Activated naive CD8-positive, alpha-beta T cell treated with anti-CD3 and anti-CD28 coated beads, Interleukin-2, amount 10 ng/mL, durations not matched to agents 7 days and 5 days (primary cell): ENCODE results near the gene ZNF621. TPM values are rescaled to one million over a fixed set of nuclear protein-coding genes. Genes with fewer than 3 reads are reported as not detected.
"Not testable (repeated sequence)": the region's sequence is repeated elsewhere in the genome, so short reads cannot be mapped to it uniquely, and the experiment has no call there.

Source experiments
- ATAC-seq: fragments of 150-1000 bp; cut with Tn5 transposase; one replicate; pipeline ENCODE4 v1.10.0; 2021; ENCODE audit warnings: low read depth, moderate library complexity
- POLR2A ChIA-PET: fragments of 350-600 bp; sonication (Branson Sonifier 250); formaldehyde crosslinking; loops from one replicate; lab custom pipeline; 2021; ENCODE audit warnings: antibody characterized with exemption; lab: Charles Lee
- DNase-seq: peaks from one replicate; pipeline ENCODE4 v3.0.0; 2021
- H3K27ac Mint-ChIP-seq: one replicate; pipeline ENCODE4 v1.8.0; 2022; ENCODE audit warnings: mild to moderate bottlenecking, mixed read lengths
- H3K27me3 Mint-ChIP-seq: one replicate; pipeline ENCODE4 v1.8.0; 2022; ENCODE audit warnings: mild to moderate bottlenecking, moderate library complexity, mixed read lengths
- H3K36me3 Mint-ChIP-seq: one replicate; pipeline ENCODE4 v1.8.0; 2021; ENCODE audit warnings: mild to moderate bottlenecking, mixed read lengths
- H3K4me1 Mint-ChIP-seq: one replicate; pipeline ENCODE4 v1.8.0; 2021; ENCODE audit warnings: mixed read lengths
- H3K4me3 Mint-ChIP-seq: one replicate; pipeline ENCODE4 v1.8.0; 2022; ENCODE audit warnings: mild to moderate bottlenecking, moderate library complexity, mixed read lengths
- H3K9me3 Mint-ChIP-seq: one replicate; pipeline ENCODE4 v1.8.0; 2021; ENCODE audit warnings: mixed read lengths
- total RNA-seq, 2 experiments: library from RNA; stranded (reverse); gene quantifications; one replicate each; pipeline ENCODE4 v1.2.3, GENCODE V29; 2021

The ZNF621 gene
- total RNA-seq, 2 experiments from 2014 or later, result 26.9 to 28.3 TPM

DNA sequence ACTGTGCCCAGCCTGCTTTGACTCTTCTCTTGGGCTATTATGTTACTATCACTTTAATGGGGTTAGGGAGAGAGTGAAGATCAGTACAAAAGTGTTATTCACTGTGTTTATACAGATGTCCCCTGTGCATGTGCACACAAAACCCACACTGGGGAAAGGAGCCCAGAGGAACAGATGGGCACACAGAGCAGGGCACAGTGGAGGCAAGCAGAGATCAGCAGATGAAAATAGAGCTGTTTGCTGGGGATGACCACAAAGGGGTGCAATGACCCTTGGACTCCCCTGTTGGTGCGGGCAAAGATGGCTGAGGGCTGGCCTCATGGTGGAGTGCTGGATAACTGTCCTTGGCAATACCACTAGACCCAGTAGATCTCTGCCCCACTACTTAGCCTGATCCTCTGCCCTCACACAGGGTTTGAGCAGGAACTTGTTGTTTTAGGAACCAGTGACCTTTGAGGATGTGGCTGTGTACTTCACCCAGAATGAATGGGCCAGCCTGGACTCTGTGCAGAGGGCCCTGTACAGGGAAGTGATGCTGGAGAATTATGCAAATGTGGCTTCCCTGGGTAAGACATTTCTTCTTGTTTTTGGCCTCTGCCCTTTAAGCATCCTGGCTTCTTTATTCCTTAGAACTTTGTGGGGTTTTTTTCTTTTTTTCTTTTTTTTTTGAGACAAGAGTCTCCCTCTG, 13.6 kb upstream of the ZNF621 start:
- ATAC-seq, result no peak

DNA sequence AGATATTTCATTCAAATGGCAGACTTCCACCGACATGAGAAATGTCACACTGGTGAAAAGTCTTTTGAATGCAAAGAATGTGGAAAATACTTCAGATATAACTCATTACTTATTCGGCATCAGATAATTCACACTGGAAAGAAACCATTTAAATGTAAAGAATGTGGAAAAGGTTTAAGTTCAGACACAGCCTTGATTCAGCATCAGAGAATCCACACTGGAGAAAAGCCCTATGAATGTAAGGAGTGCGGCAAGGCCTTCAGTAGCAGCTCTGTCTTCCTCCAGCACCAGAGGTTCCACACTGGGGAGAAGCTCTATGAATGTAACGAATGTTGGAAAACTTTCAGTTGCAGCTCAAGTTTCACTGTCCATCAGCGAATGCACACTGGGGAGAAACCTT, 8.6 kb upstream of the ZNF621 start:
- POLR2A ChIA-PET, result no interaction called here
- ATAC-seq (no peak), DNase-seq (no peak)
- no peak overlapping the region for H3K27ac Mint-ChIP-seq
- H3K36me3 Mint-ChIP-seq, result peaks cover 14% of the 10 kb centered on the region
- no peaks in the 10 kb centered on the region for H3K4me1 Mint-ChIP-seq
- H3K4me3 Mint-ChIP-seq, result no peak overlapping the region
- H3K9me3 Mint-ChIP-seq, result no peaks in the 10 kb centered on the region
- H3K27me3 Mint-ChIP-seq, result no peaks in the 10 kb centered on the region

More for the DNA sequence above, 13.6 kb upstream of the ZNF621 start:
- no peaks in the 10 kb centered on the region for H3K9me3 Mint-ChIP-seq
- peaks cover 29% of the 10 kb centered on the region for H3K36me3 Mint-ChIP-seq
- peaks cover 8% of the 10 kb centered on the region for H3K4me1 Mint-ChIP-seq
- no peak overlapping the region for H3K4me3 Mint-ChIP-seq
- no peak overlapping the region for H3K27ac Mint-ChIP-seq
- no peaks in the 10 kb centered on the region for H3K27me3 Mint-ChIP-seq
- POLR2A ChIA-PET, result no interaction called here
- no peak for DNase-seq

GRCh38 chr3:40518067-40518466, 6.7 kb upstream of the ZNF621 start:
- Mint-ChIP-seq H3K9me3 (no peaks in the 10 kb centered on the region), H3K4me1 (peaks cover 3% of the 10 kb centered on the region), H3K27ac (no peak overlapping the region), H3K27me3 (no peaks in the 10 kb centered on the region), H3K36me3 (peaks cover 15% of the 10 kb centered on the region), H3K4me3 (no peak overlapping the region)
- DNase-seq (no peak), ATAC-seq (no peak)
- POLR2A ChIA-PET, result interaction anchor here (0.7 kb wide), 1 partner anchor 65 kb away, joined by 3 read pairs; no protein-coding TSS in a partner anchor

DNA sequence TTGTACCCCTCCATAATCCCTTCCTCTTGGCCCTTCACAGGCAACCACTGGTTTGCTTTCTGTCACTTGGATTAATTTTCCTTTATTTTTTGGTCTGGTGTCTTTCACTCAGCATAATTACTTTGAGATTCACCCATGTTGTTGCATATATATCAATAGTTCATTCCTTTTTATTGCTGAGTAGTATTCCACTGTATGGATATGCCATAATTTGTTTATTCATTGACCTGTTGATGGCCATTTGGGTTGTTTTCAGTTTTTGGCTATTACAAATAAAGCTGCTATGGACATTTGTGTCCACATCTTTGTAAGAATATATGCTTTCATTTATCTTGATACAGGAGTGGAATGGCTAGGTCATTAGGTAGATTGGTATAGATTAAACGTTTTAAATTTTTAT, 5.9 kb upstream of the ZNF621 start:
- POLR2A ChIA-PET, result no interaction called here
- Mint-ChIP-seq H3K4me3 (no peak overlapping the region), H3K4me1 (peaks cover 7% of the 10 kb centered on the region), H3K27ac (no peak overlapping the region), H3K27me3 (no peaks in the 10 kb centered on the region), H3K9me3 (no peaks in the 10 kb centered on the region), H3K36me3 (peaks cover 14% of the 10 kb centered on the region)
- no peak for DNase-seq
- no peak for ATAC-seq

GRCh38 chr3:40521254-40521653, 3.5 kb upstream of the ZNF621 start:
- Mint-ChIP-seq H3K27ac (no peak overlapping the region), H3K27me3 (no peaks in the 10 kb centered on the region), H3K9me3 (no peaks in the 10 kb centered on the region), H3K4me1 (peaks cover 18% of the 10 kb centered on the region), H3K36me3 (peaks cover 7% of the 10 kb centered on the region), H3K4me3 (no peak overlapping the region)
- ATAC-seq (no peak), DNase-seq (no peak)
- POLR2A ChIA-PET, result interaction anchor here (1.0 to 2.0 kb wide), 2 partner anchors 15 to 68 kb away, joined by 3 to 10 read pairs; partner anchors contain the start of gene ZNF620

DNA sequence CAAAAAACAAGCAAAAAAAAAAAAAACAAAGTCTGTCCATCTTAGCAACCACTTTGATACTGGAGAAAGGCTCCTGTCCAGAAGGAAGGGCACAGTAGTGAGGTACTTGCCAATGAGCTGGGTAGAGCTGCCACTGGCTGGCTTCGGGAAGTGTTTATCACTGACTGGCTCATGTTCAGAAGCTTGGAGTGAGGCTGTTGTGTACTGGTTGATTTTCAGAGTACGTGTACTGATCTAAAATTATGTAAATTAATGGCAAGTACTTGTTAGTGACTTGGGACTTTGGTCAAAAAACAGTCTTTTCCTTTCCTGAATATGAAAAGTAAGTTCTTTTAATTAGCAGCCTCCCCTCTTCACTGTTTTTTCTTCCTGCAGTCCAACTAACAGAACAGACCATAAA, 979 bp upstream of the ZNF621 start:
- no peak for ATAC-seq
- Mint-ChIP-seq H3K9me3 (peaks cover 2% of the 10 kb centered on the region), H3K27me3 (no peaks in the 10 kb centered on the region), H3K36me3 (peaks cover 21% of the 10 kb centered on the region), H3K27ac (no peak overlapping the region), H3K4me3 (peak overlapping the region; percentile 92), H3K4me1 (peaks cover 30% of the 10 kb centered on the region)
- POLR2A ChIA-PET, result interaction anchor here (0.6 to 3.9 kb wide), 11 partner anchors 9 to 1427 kb away, joined by 3 to 25 read pairs (median 7); partner anchors contain the start of genes CTNNB1, EIF1B, RPL14 and ZNF619
- DNase-seq, result no peak

DNA sequence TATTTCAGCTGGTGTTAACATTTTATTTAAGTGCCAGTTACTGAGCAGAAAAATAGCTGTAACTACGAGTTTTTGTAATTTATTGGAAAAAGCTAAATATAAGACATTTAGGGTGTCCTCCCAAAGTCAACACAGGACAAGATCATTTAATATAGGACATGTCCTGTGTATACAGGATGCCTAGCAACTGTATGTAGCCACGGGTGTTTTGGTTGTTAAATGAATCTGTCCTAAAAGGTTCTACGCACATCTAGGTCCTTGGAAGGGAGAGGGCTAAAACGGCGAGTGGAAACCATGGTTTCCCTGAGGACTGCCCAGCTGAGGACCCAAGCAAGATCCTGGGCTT, 565 bp upstream of the ZNF621 start:
- H3K4me3 Mint-ChIP-seq, result peak overlapping the region; percentile 92
- peak overlapping the region; percentile 79 for H3K27ac Mint-ChIP-seq
- POLR2A ChIA-PET, result interaction anchor here (0.6 to 3.9 kb wide), 10 partner anchors 18 to 1427 kb away, joined by 3 to 25 read pairs (median 8); partner anchors contain the start of genes CTNNB1, EIF1B, RPL14 and ZNF619
- no peaks in the 10 kb centered on the region for H3K27me3 Mint-ChIP-seq
- ATAC-seq, result peak; percentile 23
- H3K4me1 Mint-ChIP-seq, result peaks cover 32% of the 10 kb centered on the region
- no peak for DNase-seq
- H3K36me3 Mint-ChIP-seq, result peaks cover 24% of the 10 kb centered on the region
- H3K9me3 Mint-ChIP-seq, result peaks cover 2% of the 10 kb centered on the region

- Mint-ChIP-seq H3K36me3 (peaks cover 61% of the 10 kb centered on the region), H3K4me3 (no peak overlapping the region)
- no peak for ATAC-seq
Observed at GRCh38 chr3:40528426-40528825, 3.7 kb downstream of the ZNF621 start.

GRCh38 chr3:40532252-40532651, 7.5 kb downstream of the ZNF621 start:
- Mint-ChIP-seq H3K9me3 (peaks cover 24% of the 10 kb centered on the region), H3K27me3 (no peaks in the 10 kb centered on the region), H3K4me1 (peaks cover 11% of the 10 kb centered on the region), H3K27ac (no peak overlapping the region), H3K4me3 (no peak overlapping the region), H3K36me3 (peaks cover 87% of the 10 kb centered on the region)
- no peak for DNase-seq
- POLR2A ChIA-PET, result interaction anchor here (1.2 kb wide), 1 partner anchor 9 kb away, joined by 3 read pairs; no protein-coding TSS in a partner anchor
- ATAC-seq, result no peak

More at GRCh38 chr3:40528426-40528825, 3.7 kb downstream of the ZNF621 start:
- H3K27ac Mint-ChIP-seq, result no peak overlapping the region
- no peaks in the 10 kb centered on the region for H3K27me3 Mint-ChIP-seq
- DNase-seq, result no peak
- POLR2A ChIA-PET, result no interaction called here
- peaks cover 28% of the 10 kb centered on the region for H3K4me1 Mint-ChIP-seq
- peaks cover 11% of the 10 kb centered on the region for H3K9me3 Mint-ChIP-seq

DNA sequence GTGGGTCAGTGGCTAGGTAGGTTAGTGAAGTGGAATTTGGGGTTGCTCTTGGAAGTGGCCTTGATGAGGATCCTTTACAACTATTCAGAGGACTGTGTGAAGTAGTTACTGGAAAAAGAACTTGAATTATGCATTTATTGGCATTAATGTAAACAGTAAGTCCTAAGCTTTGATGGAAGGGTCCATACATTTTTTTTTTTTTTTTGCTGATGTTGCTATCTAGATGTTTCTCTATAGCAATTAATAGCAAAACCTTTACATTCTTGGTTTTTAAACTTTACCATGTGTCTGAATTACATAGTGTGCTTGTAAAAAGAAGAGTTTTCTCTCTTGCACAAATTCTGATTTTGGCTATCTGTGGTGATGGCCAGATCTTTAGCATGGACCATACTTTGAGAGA, 9.5 kb downstream of the ZNF621 start:
- POLR2A ChIA-PET, result no interaction called here

GRCh38 chr3:40546816-40547215, 22.1 kb downstream of the ZNF621 start:
- no peaks in the 10 kb centered on the region for H3K27me3 Mint-ChIP-seq
- H3K9me3 Mint-ChIP-seq, result peaks cover 10% of the 10 kb centered on the region
- H3K4me3 Mint-ChIP-seq, result no peak overlapping the region
- ATAC-seq (no peak), DNase-seq (no peak)
- peaks cover 1% of the 10 kb centered on the region for H3K4me1 Mint-ChIP-seq
- H3K36me3 Mint-ChIP-seq, result no peaks in the 10 kb centered on the region
- H3K27ac Mint-ChIP-seq, result no peak overlapping the region
- POLR2A ChIA-PET, result no interaction called here

More for the DNA sequence above, 9.5 kb downstream of the ZNF621 start:
- DNase-seq, result no peak
- H3K27me3 Mint-ChIP-seq, result no peaks in the 10 kb centered on the region
- no peak overlapping the region for H3K27ac Mint-ChIP-seq
- peaks cover 87% of the 10 kb centered on the region for H3K36me3 Mint-ChIP-seq
- ATAC-seq, result no peak
- H3K4me3 Mint-ChIP-seq, result no peak overlapping the region
- peaks cover 32% of the 10 kb centered on the region for H3K9me3 Mint-ChIP-seq
- no peaks in the 10 kb centered on the region for H3K4me1 Mint-ChIP-seq

DNA sequence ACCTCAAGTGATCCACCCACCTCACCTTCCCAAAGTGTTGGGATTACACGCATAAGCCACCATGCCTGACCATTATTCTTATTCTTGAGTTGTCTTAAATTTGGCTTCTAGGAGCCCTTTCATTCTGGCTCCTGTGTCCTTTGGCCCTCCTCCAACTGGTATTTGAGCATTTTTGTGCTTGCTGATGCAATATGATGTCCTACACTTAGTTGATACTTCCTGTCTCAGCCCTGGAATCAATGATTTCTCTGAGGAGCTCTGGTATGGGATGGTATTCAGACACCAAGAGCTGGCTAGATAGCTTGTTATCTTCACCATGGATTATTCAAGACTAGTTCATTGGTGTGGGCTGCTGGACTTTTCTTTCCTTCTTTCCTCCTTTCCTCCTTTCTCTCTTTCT, 25.4 kb downstream of the ZNF621 start:
- H3K9me3 Mint-ChIP-seq, result peaks cover 10% of the 10 kb centered on the region
- no peak overlapping the region for H3K4me3 Mint-ChIP-seq
- peaks cover 1% of the 10 kb centered on the region for H3K4me1 Mint-ChIP-seq
- DNase-seq (no peak), ATAC-seq (no peak)
- peaks cover 3% of the 10 kb centered on the region for H3K27me3 Mint-ChIP-seq
- H3K36me3 Mint-ChIP-seq, result no peaks in the 10 kb centered on the region
- H3K27ac Mint-ChIP-seq, result no peak overlapping the region
- POLR2A ChIA-PET, result no interaction called here

DNA sequence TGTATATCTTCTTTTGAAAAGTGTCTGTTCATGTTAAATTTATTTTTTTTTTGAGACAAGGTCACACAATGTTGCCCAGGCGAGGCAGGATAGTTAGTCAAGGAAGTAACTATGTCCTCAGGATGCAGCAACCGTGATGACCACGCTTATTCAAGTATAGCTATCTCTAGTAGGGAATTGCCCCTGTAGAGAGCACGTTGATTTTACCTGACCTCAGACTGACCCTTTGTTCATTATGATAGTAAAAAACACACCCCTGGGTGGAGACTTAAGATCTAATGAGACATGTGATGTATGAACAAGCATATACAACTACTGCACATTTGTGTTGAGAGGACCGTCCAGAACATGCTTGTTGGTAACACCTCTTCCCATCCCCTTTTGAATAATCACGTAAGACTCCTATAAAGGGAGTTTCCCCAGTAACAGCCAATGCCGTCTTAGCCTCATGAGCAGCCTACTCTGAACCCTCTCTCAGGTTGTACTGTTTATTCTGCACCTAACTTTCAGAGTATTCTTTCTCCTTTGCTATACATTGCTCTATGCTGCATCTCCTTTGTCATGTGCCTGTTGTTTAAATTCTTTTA, 32.9 kb downstream of the ZNF621 start:
- Mint-ChIP-seq H3K4me1 (no peaks in the 10 kb centered on the region), H3K9me3 (peaks cover 6% of the 10 kb centered on the region), H3K36me3 (no peaks in the 10 kb centered on the region), H3K4me3 (no peak overlapping the region), H3K27ac (no peak overlapping the region), H3K27me3 (peaks cover 3% of the 10 kb centered on the region)
- ATAC-seq (no peak), DNase-seq (no peak)
- POLR2A ChIA-PET, result no interaction called here

DNA sequence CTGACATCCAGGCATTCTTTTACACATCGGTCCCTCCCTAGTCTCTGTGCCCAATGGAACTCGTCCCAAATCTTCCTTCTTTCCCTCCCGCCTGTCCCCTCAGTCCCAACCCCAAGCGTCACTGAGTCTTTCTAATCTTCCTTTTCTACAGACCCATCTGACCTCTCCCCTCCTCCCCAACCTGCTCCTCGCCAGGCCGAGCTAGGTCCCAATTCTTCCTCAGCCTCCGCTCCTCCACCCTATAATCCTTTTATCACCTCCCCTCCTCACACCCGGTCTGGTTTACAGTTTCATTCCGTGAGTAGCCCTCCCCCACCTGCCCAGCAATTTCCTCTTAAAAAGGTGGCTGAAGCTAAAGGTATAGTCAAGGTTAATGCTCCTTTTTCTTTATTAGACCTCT, 37.7 kb downstream of the ZNF621 start:
- ATAC-seq, H3K36me3 Mint-ChIP-seq, H3K4me1 Mint-ChIP-seq, H3K27ac Mint-ChIP-seq, H3K4me3 Mint-ChIP-seq, H3K9me3 Mint-ChIP-seq, DNase-seq, POLR2A ChIA-PET, H3K27me3 Mint-ChIP-seq: not testable (repeated sequence)
